Stimulated activated CD4-positive, alpha-beta T cell treated with anti-CD3 and anti-CD28 coated beads, Interleukin-12 subunit alpha, Interleukin-12 subunit beta, amount 100 ng/mL, for 4 hours (primary cell): Measurements from ENCODE around the gene SPRR2A.
"Not testable (repeated sequence)": the region's sequence is repeated elsewhere in the genome, so short reads cannot be mapped to it uniquely, and the experiment has no call there.

ENCODE experiments used
- DNase-seq: peaks from one replicate; pipeline ENCODE4 v3.0.0-alpha.2; 2020

Gene SPRR2A

GRCh38 chr1:153057375-153057774, at the start of gene SPRR2A:
Gene SPRR2A (minus strand): TSS chr1:153057512. CDS start chr1:153056735, 777 bp downstream.
- DNase-seq = no peak

GRCh38 chr1:153100245-153100644, 42.9 kb upstream of the SPRR2A start:
- DNase-seq = no peak

GRCh38 chr1:153099461-153100045, 42.2 kb upstream of the SPRR2A start:
- no peak for DNase-seq

GRCh38 chr1:153095764-153096163, 38.5 kb upstream of the SPRR2A start:
- no peak for DNase-seq

- DNase-seq = no peak
Observed at GRCh38 chr1:153094426-153094825, 37.1 kb upstream of the SPRR2A start, which contains the start of gene SPRR2E. Gene SPRR2E (minus strand): TSS chr1:153094526. CDS start chr1:153093751, 775 bp downstream.

GRCh38 chr1:153087652-153088051, 30.3 kb upstream of the SPRR2A start:
- DNase-seq = no peak

- no peak for DNase-seq
Observed at GRCh38 chr1:153081736-153082135, 24.4 kb upstream of the SPRR2A start.

GRCh38 chr1:153072806-153073726, 15.8 kb upstream of the SPRR2A start:
- no peak for DNase-seq

GRCh38 chr1:153071511-153071910, 14.2 kb upstream of the SPRR2A start, which contains the start of gene SPRR2B:
Gene SPRR2B (minus strand): TSS chr1:153071611. CDS start chr1:153070839, 772 bp downstream.
- no peak for DNase-seq

GRCh38 chr1:153070243-153070642, 12.9 kb upstream of the SPRR2A start:
- DNase-seq = no peak

GRCh38 chr1:153058826-153059784, 1.8 kb upstream of the SPRR2A start:
- DNase-seq = no peak

GRCh38 chr1:153058154-153058553, 842 bp upstream of the SPRR2A start:
- DNase-seq = no peak

- not testable (repeated sequence) for DNase-seq
Observed at GRCh38 chr1:153056111-153056510, 1.2 kb downstream of the SPRR2A start.

GRCh38 chr1:153049211-153049610, 8.1 kb downstream of the SPRR2A start:
- DNase-seq = no peak

GRCh38 chr1:153040950-153041631, 16.2 kb downstream of the SPRR2A start, which contains the start of gene SPRR2D:
Gene SPRR2D (minus strand): TSS chr1:153041120. CDS start chr1:153040346, 774 bp downstream.
- no peak for DNase-seq

- DNase-seq = no peak
Observed at GRCh38 chr1:153035211-153035610, 22.1 kb downstream of the SPRR2A start.

GRCh38 chr1:153032677-153033308, 24.5 kb downstream of the SPRR2A start:
- no peak for DNase-seq

GRCh38 chr1:153032073-153032472, 25.2 kb downstream of the SPRR2A start:
- no peak for DNase-seq

GRCh38 chr1:153030895-153031294, 26.4 kb downstream of the SPRR2A start, which contains the start of gene SPRR1B:
Gene SPRR1B (plus strand): TSS chr1:153031203. CDS start chr1:153032346, 1,143 bp downstream.
- no peak for DNase-seq

GRCh38 chr1:153028766-153029165, 28.5 kb downstream of the SPRR2A start:
- DNase-seq = no peak

- DNase-seq = no peak
Observed at GRCh38 chr1:153025797-153026196, 31.5 kb downstream of the SPRR2A start.
